ENCODE data around the gene MCCD1. TPM values are rescaled to one million over a fixed set of nuclear protein-coding genes. Genes with fewer than 3 reads are reported as not detected.
A peak's percentile ranks its signal among the peaks of the same experiment; 100 is the strongest.

The MCCD1 gene
- total and polyA plus RNA-seq, 2 experiments from 2014 or later: not detected

- H3K79me2 ChIP-seq (replicated peaks; ENCODE audit: insufficient read depth): no peaks in the 10 kb centered on the region
- H3K4me3 Mint-ChIP-seq: no peak overlapping the region; the same call in 2 of the 3 replicates
- no peak overlapping the region for H3K4me3 ChIP-seq
- no peaks in the 10 kb centered on the region for H4K20me1 ChIP-seq (replicated peaks; ENCODE audit: insufficient read depth)
- peak overlapping the region; percentile 76; the same call in 1 of the 2 replicates for H3K27ac Mint-ChIP-seq
- H3F3A ChIP-seq (replicated peaks; ENCODE audit: low read depth): 0 out of 2 replicates have a peak, but pooled peaks cover 2% of the 10 kb centered on the region
- peaks cover 3% of the 10 kb centered on the region for H3K27me3 Mint-ChIP-seq (ENCODE audit: insufficient read depth, low read depth, poor library complexity)
- no peaks in the 10 kb centered on the region for H3K9me2 ChIP-seq (ENCODE audit: insufficient read depth)
- ATAC-seq (no peak), DNase-seq (ENCODE audit: low spot score) (no peak)
- no peaks in the 10 kb centered on the region for H3K36me3 ChIP-seq (ENCODE audit: insufficient read depth)
- H3K4me2 ChIP-seq: no peak overlapping the region
- H3K27ac ChIP-seq (ENCODE audit: low read depth): no peak overlapping the region
- H2AFZ ChIP-seq: no peak overlapping the region
- TF ChIP-seq STAT1 (IDR thresholded peaks at IDR 0.05; ENCODE audit: unreplicated experiment) (no peak), POLR2AphosphoS5 (IDR thresholded peaks at IDR 0.05; ENCODE audit: low read depth) (no peak), ETS1 (IDR thresholded peaks at IDR 0.05) (no peak), CTCF (conservative IDR thresholded peaks at IDR 0.05; ENCODE audit: low read depth in 2 of 2) (no peak), JUNB (IDR thresholded peaks at IDR 0.05; ENCODE audit: unreplicated experiment) (no peak), ZNF462 (CRISPR knock-in tag; IDR thresholded peaks at IDR 0.05) (no peak), EZH2phosphoT487 (IDR thresholded peaks at IDR 0.05; ENCODE audit: unreplicated experiment) (no peak), ZNF114 (CRISPR knock-in tag; IDR thresholded peaks at IDR 0.05) (no peak), NANOG (IDR thresholded peaks at IDR 0.05; ENCODE audit: borderline replicate concordance) (no peak), EZH2 (IDR thresholded peaks at IDR 0.05; ENCODE audit: low read depth, unreplicated experiment) (no peak), CREB1 (CRISPR knock-in tag; IDR thresholded peaks at IDR 0.05; ENCODE audit: low read depth) (no peak), REST (IDR thresholded peaks at IDR 0.05; ENCODE audit: unreplicated experiment) (no peak), ZNF331 (CRISPR knock-in tag; IDR thresholded peaks at IDR 0.05; ENCODE audit: low read depth) (no peak)
- H3K27me3 ChIP-seq (ENCODE audit: insufficient read depth): no peaks in the 10 kb centered on the region
- peaks cover 3% of the 10 kb centered on the region; the same call in 1 of the 2 replicates for H3K4me1 ChIP-seq (ENCODE audit: insufficient read depth)
- H3K9me3 Mint-ChIP-seq: no peaks in the 10 kb centered on the region; the same call in 2 of the 3 replicates
- H3K4me1 Mint-ChIP-seq: peaks cover 18% of the 10 kb centered on the region
- peaks cover 25% of the 10 kb centered on the region for H3K36me3 Mint-ChIP-seq (ENCODE audit: low read depth)
These were observed 30.8 kb downstream of the MCCD1 start for GRCh38 chr6:31559606-31559957.

Measured in GM23338 (cell line).